Upper lobe of left lung (tissue), 4 donors: Measurements from ENCODE around the gene SNRPD2.
"Not testable (repeated sequence)": the region's sequence is repeated elsewhere in the genome, so short reads cannot be mapped to it uniquely, and the experiment has no call there.

Source experiments
- POLR2A ChIP-seq, 4 donors: fragments of 450-650 bp; IDR thresholded peaks; one replicate each; pipeline ENCODE4 v1.5.1; 2016 to 2017; ENCODE audit warnings: antibody characterized with exemption in 4 of 4, mild to moderate bottlenecking in 2 of 4
- POLR2AphosphoS5 ChIP-seq, 2 donors: sonication (generic); formaldehyde crosslinking; IDR thresholded peaks; one replicate each; pipeline ENCODE4 v1.5.1; 2017; ENCODE audit warnings: antibody characterized with exemption in 2 of 2
- TF ChIP-seq, protein P1 (sequence below), 6 experiments: fragments of 450-650 bp in 4 of 6; fragments of 200-600 bp in 2 of 6; sonication (generic) in 2 of 6; IDR thresholded peaks; one replicate each; pipeline ENCODE4 v1.5.1; 2016 to 2019; ENCODE audit warnings: antibody characterized with exemption in 6 of 6

DNA sequence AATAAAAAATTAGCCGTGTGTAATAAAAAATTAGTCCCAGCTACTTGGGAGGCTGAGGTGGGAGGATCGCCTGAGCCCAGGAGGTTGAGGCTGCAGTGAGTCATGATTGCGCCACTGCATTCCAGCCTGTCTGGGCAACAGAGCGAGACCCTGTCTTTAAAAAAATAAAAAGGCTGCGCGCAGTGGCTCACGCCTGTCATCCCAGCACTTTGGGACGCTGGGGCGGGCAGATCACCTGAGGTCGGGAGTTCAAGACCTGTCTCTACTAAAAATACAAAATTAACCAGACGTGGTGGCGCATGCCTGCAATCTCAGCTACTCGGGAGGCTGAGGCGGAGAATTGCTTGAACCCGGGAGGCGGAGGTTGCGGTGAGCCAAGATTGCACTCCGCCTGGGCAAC, 36.9 kb upstream of the SNRPD2 start:
- TF ChIP-seq POLR2A, POLR2AphosphoS5 (IDR thresholded peaks at IDR 0.05): not testable (repeated sequence)
- TF ChIP-seq, protein P1, sequence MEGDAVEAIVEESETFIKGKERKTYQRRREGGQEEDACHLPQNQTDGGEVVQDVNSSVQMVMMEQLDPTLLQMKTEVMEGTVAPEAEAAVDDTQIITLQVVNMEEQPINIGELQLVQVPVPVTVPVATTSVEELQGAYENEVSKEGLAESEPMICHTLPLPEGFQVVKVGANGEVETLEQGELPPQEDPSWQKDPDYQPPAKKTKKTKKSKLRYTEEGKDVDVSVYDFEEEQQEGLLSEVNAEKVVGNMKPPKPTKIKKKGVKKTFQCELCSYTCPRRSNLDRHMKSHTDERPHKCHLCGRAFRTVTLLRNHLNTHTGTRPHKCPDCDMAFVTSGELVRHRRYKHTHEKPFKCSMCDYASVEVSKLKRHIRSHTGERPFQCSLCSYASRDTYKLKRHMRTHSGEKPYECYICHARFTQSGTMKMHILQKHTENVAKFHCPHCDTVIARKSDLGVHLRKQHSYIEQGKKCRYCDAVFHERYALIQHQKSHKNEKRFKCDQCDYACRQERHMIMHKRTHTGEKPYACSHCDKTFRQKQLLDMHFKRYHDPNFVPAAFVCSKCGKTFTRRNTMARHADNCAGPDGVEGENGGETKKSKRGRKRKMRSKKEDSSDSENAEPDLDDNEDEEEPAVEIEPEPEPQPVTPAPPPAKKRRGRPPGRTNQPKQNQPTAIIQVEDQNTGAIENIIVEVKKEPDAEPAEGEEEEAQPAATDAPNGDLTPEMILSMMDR (IDR thresholded peaks at IDR 0.05): not testable (repeated sequence)
